GM12875 (cell line): ENCODE measurements around the gene PLAC9.

Source experiments
- H3K4me3 ChIP-seq: one replicate; pipeline ENCODE4 v1.5.1; 2011; ENCODE audit warnings: low read depth, low read length, control low read depth
- TF ChIP-seq, protein P1 (sequence below): IDR thresholded peaks from 2 replicates; pipeline ENCODE4 v1.5.1; 2011; ENCODE audit warnings: low read depth, mild to moderate bottlenecking, control low read depth, inconsistent platforms, low read length, moderate library complexity, borderline replicate concordance; ENCODE audit not compliant: insufficient read depth

Gene PLAC9

DNA sequence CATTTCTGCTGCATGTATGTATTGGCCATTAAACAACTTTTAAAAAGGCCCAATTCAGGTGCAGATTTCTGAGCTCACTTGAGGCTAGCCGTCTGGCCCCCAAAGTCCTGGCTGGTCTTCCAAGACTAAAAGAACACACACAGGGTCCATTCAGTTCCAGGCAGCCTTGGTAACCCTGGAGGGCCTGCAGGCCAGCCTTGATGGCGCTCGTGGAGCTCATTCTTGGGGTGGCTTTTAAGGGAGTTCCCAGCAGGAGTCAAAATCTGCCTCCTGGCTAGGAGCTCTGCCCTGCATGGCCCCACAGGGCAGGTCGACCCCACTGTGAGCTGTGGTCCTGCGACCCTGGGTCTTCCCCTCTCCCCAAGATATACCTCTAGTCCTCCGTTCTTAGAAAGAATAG is 44.0 kb downstream of the PLAC9 start:
- H3K4me3 ChIP-seq = no peak overlapping the region
- TF ChIP-seq, protein P1, sequence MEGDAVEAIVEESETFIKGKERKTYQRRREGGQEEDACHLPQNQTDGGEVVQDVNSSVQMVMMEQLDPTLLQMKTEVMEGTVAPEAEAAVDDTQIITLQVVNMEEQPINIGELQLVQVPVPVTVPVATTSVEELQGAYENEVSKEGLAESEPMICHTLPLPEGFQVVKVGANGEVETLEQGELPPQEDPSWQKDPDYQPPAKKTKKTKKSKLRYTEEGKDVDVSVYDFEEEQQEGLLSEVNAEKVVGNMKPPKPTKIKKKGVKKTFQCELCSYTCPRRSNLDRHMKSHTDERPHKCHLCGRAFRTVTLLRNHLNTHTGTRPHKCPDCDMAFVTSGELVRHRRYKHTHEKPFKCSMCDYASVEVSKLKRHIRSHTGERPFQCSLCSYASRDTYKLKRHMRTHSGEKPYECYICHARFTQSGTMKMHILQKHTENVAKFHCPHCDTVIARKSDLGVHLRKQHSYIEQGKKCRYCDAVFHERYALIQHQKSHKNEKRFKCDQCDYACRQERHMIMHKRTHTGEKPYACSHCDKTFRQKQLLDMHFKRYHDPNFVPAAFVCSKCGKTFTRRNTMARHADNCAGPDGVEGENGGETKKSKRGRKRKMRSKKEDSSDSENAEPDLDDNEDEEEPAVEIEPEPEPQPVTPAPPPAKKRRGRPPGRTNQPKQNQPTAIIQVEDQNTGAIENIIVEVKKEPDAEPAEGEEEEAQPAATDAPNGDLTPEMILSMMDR = no peak

DNA sequence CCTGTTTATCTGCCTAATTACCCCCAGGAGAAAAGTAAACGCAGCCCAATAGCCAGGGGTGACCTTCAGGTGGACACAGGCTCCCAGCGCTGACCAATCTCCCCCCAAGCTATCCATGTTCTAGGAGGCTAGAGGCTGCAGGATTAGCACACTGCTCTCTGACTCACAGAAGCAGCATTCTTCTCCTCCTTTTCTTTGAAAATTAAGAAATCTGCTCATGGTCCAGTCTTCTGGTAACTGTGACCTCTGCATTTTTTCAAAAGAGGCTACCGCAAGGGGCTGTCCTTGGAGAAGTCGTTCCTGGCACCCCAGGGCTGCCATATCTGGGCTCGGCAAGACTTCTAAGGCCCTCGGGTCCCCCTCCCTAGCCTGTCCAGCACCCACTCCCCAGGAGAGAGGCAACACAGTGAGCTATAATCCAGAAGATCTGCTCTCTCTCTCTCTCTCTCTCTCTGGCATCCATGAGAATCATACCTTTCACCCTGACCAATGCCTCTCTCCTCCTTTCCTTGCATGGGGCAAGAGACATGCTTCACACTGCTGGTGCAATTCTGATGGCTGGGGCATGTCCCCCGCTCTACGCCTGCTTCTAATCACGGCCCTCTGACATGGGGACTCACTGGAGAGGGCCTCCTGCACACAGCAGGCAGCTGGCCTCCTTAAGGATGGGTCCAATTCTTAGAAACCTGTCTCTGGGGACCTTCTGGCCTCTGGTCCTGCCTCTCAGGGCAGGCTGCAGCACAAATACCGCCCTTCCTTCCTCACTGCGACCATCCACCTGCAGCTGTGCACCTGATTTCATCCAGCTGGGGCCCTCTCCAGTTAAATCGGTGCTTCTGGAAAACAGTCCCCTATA is 45.5 kb downstream of the PLAC9 start:
- TF ChIP-seq, protein P1 = no peak
- no peak overlapping the region for H3K4me3 ChIP-seq

GRCh38 chr10:80182986-80183385 is 50.5 kb downstream of the PLAC9 start:
- no peak overlapping the region for H3K4me3 ChIP-seq
- TF ChIP-seq, protein P1 = no peak

- H3K4me3 ChIP-seq = no peak overlapping the region
- TF ChIP-seq, protein P1 = no peak
Measured at GRCh38 chr10:80183436-80183835, 50.9 kb downstream of the PLAC9 start.

- no peak overlapping the region for H3K4me3 ChIP-seq
- TF ChIP-seq, protein P1 = no peak
Measured at GRCh38 chr10:80184291-80184690, 51.8 kb downstream of the PLAC9 start.

GRCh38 chr10:80185578-80186299 is 53.2 kb downstream of the PLAC9 start:
- H3K4me3 ChIP-seq = no peak overlapping the region
- TF ChIP-seq, protein P1 = no peak
